PC-3 (cell line): ENCODE data around the gene SUSD6. TPM values are rescaled to one million over a fixed set of nuclear protein-coding genes. Genes with fewer than 3 reads are reported as not detected.

Experiments used
- ATAC-seq: fragments of 200-7000 bp; cut with Tn5 transposase; 2 replicates; pipeline ENCODE4 v1.9.1; 2020; ENCODE audit warnings: mild to moderate bottlenecking, moderate library complexity
- BruUV-seq: library from RNA; stranded (reverse); fragments of 400-500 nt; replicated peaks from 2 replicates; lab custom pipeline; 2021; lab: Mats Ljungman, UMichigan
- CTCF ChIA-PET: fragments of 300-600 bp; sonication (Branson Sonifier 250); formaldehyde crosslinking; loops from one replicate; lab custom pipeline; 2022; ENCODE audit warnings: antibody characterized with exemption; lab: Charles Lee
- POLR2A ChIA-PET: fragments of 300-600 bp; sonication (Branson Sonifier 250); formaldehyde crosslinking; loops from one replicate; lab custom pipeline; 2022; ENCODE audit warnings: antibody characterized with exemption; ENCODE audit not compliant: unreplicated experiment; lab: Charles Lee
- DNase-seq: peaks from one replicate; pipeline ENCODE4 v3.0.0-alpha.2; 2015
- H2AFZ ChIP-seq: fragments of 300-600 bp; sonication (generic); 2 replicates; pipeline ENCODE4 v1.6.0; 2016; ENCODE audit warnings: antibody characterized with exemption, low read length
- H3F3A ChIP-seq: fragments of 300-600 bp; sonication (generic); one replicate; pipeline ENCODE4 v1.6.0; 2017; ENCODE audit warnings: antibody characterized with exemption, low read length, control low read depth, mild to moderate bottlenecking; ENCODE audit not compliant: unreplicated experiment
- H3K27ac ChIP-seq: fragments of 300-600 bp; sonication (generic); 2 replicates; pipeline ENCODE4 v1.5.1; 2016; ENCODE audit warnings: mild to moderate bottlenecking, low read length
- H3K27me3 ChIP-seq: fragments of 300-600 bp; sonication (generic); 2 replicates; pipeline ENCODE4 v1.6.1; 2016; ENCODE audit warnings: low read length, mixed read lengths
- H3K36me3 ChIP-seq: fragments of 300-600 bp; sonication (generic); 2 replicates; pipeline ENCODE4 v1.6.1; 2016; ENCODE audit warnings: low read depth, mixed run types, low read length, mixed read lengths
- H3K4me1 ChIP-seq: fragments of 300-600 bp; sonication (generic); 2 replicates; pipeline ENCODE4 v1.5.1; 2016; ENCODE audit warnings: low read length; ENCODE audit not compliant: insufficient read depth
- H3K4me2 ChIP-seq: fragments of 300-600 bp; sonication (generic); 2 replicates; pipeline ENCODE4 v1.6.0; 2016; ENCODE audit warnings: low read length
- H3K4me3 ChIP-seq: fragments of 300-600 bp; sonication (generic); 2 replicates; pipeline ENCODE4 v1.5.1; 2016; ENCODE audit warnings: mild to moderate bottlenecking, low read length, mixed read lengths
- H3K79me2 ChIP-seq: fragments of 300-600 bp; sonication (generic); 2 replicates; pipeline ENCODE4 v1.6.1; 2017; ENCODE audit warnings: low read length, mixed read lengths
- H3K9ac ChIP-seq: fragments of 300-600 bp; sonication (generic); 2 replicates; pipeline ENCODE4 v1.6.0; 2016; ENCODE audit warnings: mild to moderate bottlenecking, low read length
- H3K9me2 ChIP-seq: fragments of 300-600 bp; sonication (generic); replicated peaks from 2 replicates; pipeline ENCODE4 v1.6.1; 2016; ENCODE audit warnings: mixed run types, low read length, mixed read lengths
- H3K9me3 ChIP-seq: fragments of 300-600 bp; sonication (generic); 2 replicates; pipeline ENCODE4 v1.6.1; 2016; ENCODE audit warnings: low read length, mixed read lengths
- H4K20me1 ChIP-seq: fragments of 300-600 bp; sonication (generic); 2 replicates; pipeline ENCODE4 v1.6.1; 2016; ENCODE audit warnings: low read length, mixed read lengths
- EZH2 ChIP-seq: fragments of 300-600 bp; sonication (generic); IDR thresholded peaks from one replicate; pipeline ENCODE4 v1.6.1; 2017; ENCODE audit warnings: antibody characterized with exemption, mild to moderate bottlenecking, low read length; ENCODE audit not compliant: unreplicated experiment
- EZH2phosphoT487 ChIP-seq: fragments of 300-600 bp; sonication (generic); IDR thresholded peaks from 2 replicates; pipeline ENCODE4 v1.6.1; 2018; ENCODE audit warnings: mild to moderate bottlenecking, antibody characterized with exemption, low read length, borderline replicate concordance
- intact Hi-C: fragments of 100-400 bp; cut with micrococcal nuclease; formaldehyde crosslinking; loops from 2 replicates; pipeline ENCODE4 v1.9.0; 2023
- total RNA-seq: library from RNA; depleted of rRNA; stranded (reverse); fragments of >200 nt; gene quantifications from 2 replicates; pipeline ENCODE4 v1.2.3, GENCODE V29; 2014
- TF ChIP-seq, protein P1 (sequence below): fragments of 300-600 bp; sonication (generic); conservative IDR thresholded peaks from 2 replicates; pipeline ENCODE4 v1.5.1; 2017; ENCODE audit warnings: antibody characterized with exemption, low read depth, mild to moderate bottlenecking, low read length

Gene SUSD6
- total RNA-seq, 1 experiment from 2014 or later, result 6.1 TPM

GRCh38 chr14:69701857-69702256, 90.5 kb downstream of the SUSD6 start:
- Histone ChIP-seq H3K27me3 (no peaks in the 10 kb centered on the region), H3K4me1 (no peaks in the 10 kb centered on the region), H2AFZ (no peak overlapping the region), H3K9me3 (no peaks in the 10 kb centered on the region), H3K9me2 (no peaks in the 10 kb centered on the region), H3K36me3 (no peaks in the 10 kb centered on the region), H4K20me1 (no peaks in the 10 kb centered on the region), H3F3A (no peaks in the 10 kb centered on the region), H3K79me2 (no peaks in the 10 kb centered on the region), H3K27ac (no peak overlapping the region), H3K4me3 (no peak overlapping the region), H3K9ac (no peak overlapping the region), H3K4me2 (no peak overlapping the region)
- BruUV-seq, result no TSS peak
- DNase-seq (no peak), ATAC-seq (no peak)
- intact Hi-C loops, result no loop called here
- no peak for TF ChIP-seq EZH2
- no peak for TF ChIP-seq EZH2phosphoT487
- TF ChIP-seq, protein P1, sequence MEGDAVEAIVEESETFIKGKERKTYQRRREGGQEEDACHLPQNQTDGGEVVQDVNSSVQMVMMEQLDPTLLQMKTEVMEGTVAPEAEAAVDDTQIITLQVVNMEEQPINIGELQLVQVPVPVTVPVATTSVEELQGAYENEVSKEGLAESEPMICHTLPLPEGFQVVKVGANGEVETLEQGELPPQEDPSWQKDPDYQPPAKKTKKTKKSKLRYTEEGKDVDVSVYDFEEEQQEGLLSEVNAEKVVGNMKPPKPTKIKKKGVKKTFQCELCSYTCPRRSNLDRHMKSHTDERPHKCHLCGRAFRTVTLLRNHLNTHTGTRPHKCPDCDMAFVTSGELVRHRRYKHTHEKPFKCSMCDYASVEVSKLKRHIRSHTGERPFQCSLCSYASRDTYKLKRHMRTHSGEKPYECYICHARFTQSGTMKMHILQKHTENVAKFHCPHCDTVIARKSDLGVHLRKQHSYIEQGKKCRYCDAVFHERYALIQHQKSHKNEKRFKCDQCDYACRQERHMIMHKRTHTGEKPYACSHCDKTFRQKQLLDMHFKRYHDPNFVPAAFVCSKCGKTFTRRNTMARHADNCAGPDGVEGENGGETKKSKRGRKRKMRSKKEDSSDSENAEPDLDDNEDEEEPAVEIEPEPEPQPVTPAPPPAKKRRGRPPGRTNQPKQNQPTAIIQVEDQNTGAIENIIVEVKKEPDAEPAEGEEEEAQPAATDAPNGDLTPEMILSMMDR, result no peak
- ChIA-PET POLR2A (no interaction called here), CTCF (interaction anchor here (0.6 kb wide), 1 partner anchor 158 kb away, joined by 3 read pairs; no protein-coding TSS in a partner anchor)

DNA sequence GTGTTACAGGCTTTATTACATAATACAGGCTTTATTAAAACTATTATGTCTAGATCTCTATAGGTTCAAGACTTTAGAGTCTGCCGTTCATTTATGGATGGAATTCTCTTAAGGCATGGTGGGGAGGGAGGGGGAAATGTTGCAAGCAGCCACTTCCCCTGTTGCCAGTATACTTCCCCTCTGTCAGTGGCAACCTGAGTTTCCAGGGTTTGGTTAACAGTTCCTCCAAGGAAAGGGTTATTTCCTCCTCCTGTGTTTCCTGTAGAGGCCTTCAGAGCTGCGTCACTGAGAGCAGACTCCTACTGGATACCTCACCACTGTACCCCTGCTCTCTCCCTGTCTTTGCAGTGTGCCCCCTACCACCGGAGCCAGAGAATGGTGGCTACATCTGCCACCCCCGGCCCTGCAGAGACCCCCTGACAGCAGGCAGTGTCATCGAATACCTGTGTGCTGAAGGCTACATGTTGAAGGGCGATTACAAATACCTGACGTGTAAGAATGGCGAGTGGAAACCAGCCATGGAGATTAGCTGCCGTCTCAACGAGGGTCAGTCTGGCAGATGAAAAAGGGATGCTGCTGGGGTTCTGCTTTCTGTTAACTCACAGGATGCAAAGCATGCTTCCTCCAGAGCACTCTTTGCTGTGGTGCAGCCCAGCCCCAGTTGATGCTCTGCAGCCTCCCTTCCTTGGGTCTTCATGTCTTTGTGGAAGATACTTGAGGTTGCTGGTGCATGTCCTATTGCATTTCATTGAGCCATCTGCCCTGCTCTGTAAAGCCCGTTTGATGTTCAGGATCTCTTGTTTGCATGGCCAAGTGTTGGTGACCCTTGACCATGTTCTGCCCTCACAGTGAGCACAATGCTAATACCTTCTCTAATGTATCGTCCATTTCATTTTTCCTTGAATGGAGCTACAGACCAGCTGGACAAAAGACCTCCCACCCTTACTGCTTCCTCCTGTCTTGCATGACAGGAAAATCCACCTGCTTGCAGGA, 91.9 kb downstream of the SUSD6 start:
- Histone ChIP-seq H3K4me2 (no peak overlapping the region), H4K20me1 (no peaks in the 10 kb centered on the region), H3K4me3 (no peak overlapping the region), H3K27me3 (no peaks in the 10 kb centered on the region), H3K79me2 (no peaks in the 10 kb centered on the region), H3K9ac (no peak overlapping the region), H3K9me3 (no peaks in the 10 kb centered on the region), H3K9me2 (no peaks in the 10 kb centered on the region), H3K36me3 (no peaks in the 10 kb centered on the region), H3K27ac (no peak overlapping the region), H3F3A (no peaks in the 10 kb centered on the region), H3K4me1 (no peaks in the 10 kb centered on the region), H2AFZ (no peak overlapping the region)
- TF ChIP-seq, protein P1, result no peak
- TF ChIP-seq EZH2 (no peak), EZH2phosphoT487 (no peak)
- ChIA-PET POLR2A (no interaction called here), CTCF (no interaction called here)
- no peak for ATAC-seq
- intact Hi-C loops, result no loop called here
- no peak for DNase-seq
- BruUV-seq, result no TSS peak

DNA sequence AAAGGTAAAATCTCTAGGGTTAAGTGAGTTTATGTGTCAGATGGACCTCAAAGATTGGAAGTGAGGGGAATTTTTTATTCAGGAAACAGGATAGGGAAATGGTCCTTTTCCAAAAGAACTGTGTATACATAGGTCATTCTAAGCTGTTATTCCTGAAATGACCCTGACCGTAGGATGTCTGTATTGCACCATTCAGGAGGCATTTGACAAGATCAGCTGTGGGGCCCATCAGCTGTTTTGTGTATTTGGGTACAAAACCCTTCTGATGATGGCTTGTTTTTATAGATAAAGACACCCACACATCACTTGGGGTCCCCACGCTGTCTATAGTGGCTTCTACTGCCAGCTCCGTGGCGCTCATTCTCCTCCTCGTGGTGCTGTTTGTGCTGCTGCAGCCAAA, 92.9 kb downstream of the SUSD6 start:
- H3K36me3 ChIP-seq, result no peaks in the 10 kb centered on the region
- H3K27me3 ChIP-seq, result no peaks in the 10 kb centered on the region
- H3K9me3 ChIP-seq, result no peaks in the 10 kb centered on the region
- no peaks in the 10 kb centered on the region for H3K4me1 ChIP-seq
- H3K4me2 ChIP-seq, result no peak overlapping the region
- BruUV-seq, result no TSS peak
- H3K4me3 ChIP-seq, result no peak overlapping the region
- no peak overlapping the region for H3K9ac ChIP-seq
- TF ChIP-seq EZH2phosphoT487 (no peak), EZH2 (no peak)
- TF ChIP-seq, protein P1, result no peak
- CTCF ChIA-PET, result no interaction called here
- POLR2A ChIA-PET, result interaction anchor here (0.6 kb wide), 1 partner anchor 111 kb away, joined by 3 read pairs; no protein-coding TSS in a partner anchor
- H4K20me1 ChIP-seq, result no peaks in the 10 kb centered on the region
- intact Hi-C loops, result no loop called here
- H3K79me2 ChIP-seq, result no peaks in the 10 kb centered on the region
- H2AFZ ChIP-seq, result no peak overlapping the region
- H3K9me2 ChIP-seq, result no peaks in the 10 kb centered on the region
- H3K27ac ChIP-seq, result no peak overlapping the region
- DNase-seq (no peak), ATAC-seq (no peak)
- no peaks in the 10 kb centered on the region for H3F3A ChIP-seq
